ENCODE results near the gene SGCD. TPM values are rescaled to one million over a fixed set of nuclear protein-coding genes. Genes with fewer than 3 reads are reported as not detected.

Gene SGCD
- total and polyA plus RNA-seq, 2 of the 4 experiments (the other 2 are of a cell fraction) = 5.8 to 10.6 TPM

DNA sequence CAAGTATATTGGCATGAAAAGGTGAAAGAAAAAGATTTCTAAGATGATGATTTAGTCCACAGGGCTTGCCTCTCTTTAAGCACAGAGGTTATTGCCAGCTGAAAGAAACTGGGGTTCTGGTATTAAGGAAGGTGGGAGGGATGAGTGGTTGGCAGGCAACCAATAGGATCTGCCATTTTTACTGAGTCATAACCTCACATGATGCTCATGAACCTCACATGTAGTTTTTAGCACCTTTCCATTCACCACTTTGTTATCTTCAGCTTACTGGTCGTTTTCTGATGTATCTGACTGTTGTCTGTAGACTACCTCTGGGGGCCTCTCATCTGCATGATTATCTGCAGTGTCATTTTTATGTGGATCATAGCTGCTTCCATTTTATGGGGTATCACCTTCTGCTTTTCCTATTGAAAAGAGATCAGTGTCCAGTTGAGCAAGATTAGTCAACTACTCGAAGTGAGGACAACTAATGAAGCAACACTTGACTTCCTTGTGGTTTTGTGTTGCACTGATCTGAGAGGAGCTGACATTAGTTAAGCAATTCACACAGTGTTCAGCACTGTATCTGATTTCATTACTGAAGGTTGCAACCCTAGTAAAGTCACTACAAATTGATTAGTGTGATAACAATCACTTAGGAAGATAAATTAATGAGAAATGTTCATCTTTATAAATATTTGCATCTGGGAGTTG lies 186.3 kb downstream of the SGCD start:
- Histone ChIP-seq H2AFZ (replicated peaks; ENCODE audit: low read length, poor library complexity) (no peak overlapping the region), H3K4ac (ENCODE audit: low read depth, low read length) (peak overlapping the region; percentile 53; the same call in 1 of the 2 replicates), H3K36me3 (ENCODE audit: control insufficient read depth, insufficient read depth, low read length) (peaks cover 5% of the 10 kb centered on the region; the same call in 1 of the 2 replicates), H3K9me1 (ENCODE audit: insufficient read depth, low read length) (0 out of 2 replicates have a peak, but pooled peaks cover 7% of the 10 kb centered on the region), H3K14ac (replicated peaks; ENCODE audit: low read depth, low read length) (0 out of 2 replicates have a peak overlapping the region, but pooled peaks have one; percentile 39), H2AK9ac (replicated peaks; ENCODE audit: low read depth, low read length, poor library complexity) (no peak overlapping the region), H3K79me1 (ENCODE audit: low read depth in 1 of 2, low read length in 2 of 2) (no peaks in the 10 kb centered on the region), H2BK5ac (ENCODE audit: low read depth, low read length, poor library complexity, severe bottlenecking) (no peak overlapping the region), H3K23ac (ENCODE audit: low read depth, low read length) (no peak overlapping the region), H4K91ac (ENCODE audit: insufficient read depth, low read depth, low read length) (0 out of 2 replicates have a peak overlapping the region, but pooled peaks have one; percentile 2), H4K8ac (ENCODE audit: low read depth in 2 of 2, low read length in 2 of 2) (no peak overlapping the region), H3K4me1 (ENCODE audit: control insufficient read depth, insufficient read depth, low read length) (peaks cover 15% of the 10 kb centered on the region), H3K27me3 (ENCODE audit: control insufficient read depth, insufficient read depth, low read length) (no peaks in the 10 kb centered on the region), H3K27ac (ENCODE audit: insufficient read depth, low read length) (peak overlapping the region; percentile 45; the same call in 1 of the 2 replicates), H2BK120ac (ENCODE audit: low read depth, low read length) (no peak overlapping the region), H3K4me2 (ENCODE audit: low read depth, low read length) (no peak overlapping the region), H3K9me3 (ENCODE audit: control insufficient read depth, insufficient read depth, low read length) (no peaks in the 10 kb centered on the region), H3K4me3 (ENCODE audit: insufficient read depth, low read depth, low read length) (no peak overlapping the region), H2AK5ac (ENCODE audit: low read depth, low read length) (no peak overlapping the region), H4K5ac (ENCODE audit: low read depth, low read length) (peak overlapping the region; percentile 88), H3K56ac (ENCODE audit: extremely low read depth, insufficient read depth, low read length) (no peak overlapping the region), H4K20me1 (ENCODE audit: insufficient read depth, low read length) (no peaks in the 10 kb centered on the region), H2BK20ac (ENCODE audit: low read depth, low read length) (no peak overlapping the region; the same call in 1 of the 2 replicates), H3K18ac (ENCODE audit: low read depth, low read length) (peak overlapping the region; percentile 93), H3K9ac (ENCODE audit: low read depth, low read length) (no peak overlapping the region), H2BK15ac (ENCODE audit: low read depth, low read length) (no peak overlapping the region; the same call in 2 of the 3 replicates)
- no CpG with 5 or more reads among the region's 2 CpGs for WGBS, 2 experiments (ENCODE audit: extremely low coverage in 2 of 2, insufficient read length in 1 of 2)
- BruUV-seq (replicated peaks) = no TSS peak
- in situ Hi-C loops (cut with MboI; ENCODE audit: low sequenced_read_pairs) (no loop called here), dilution Hi-C loops (cut with HindIII; ENCODE audit: low sequenced_read_pairs, unreplicated experiment) (no loop called here), intact Hi-C loops (cut with micrococcal nuclease) (no loop called here)
- no peak for ATAC-seq (ENCODE audit: low read depth)
- CTCF ChIA-PET = no interaction called here
- POLR2A ChIA-PET (ENCODE audit: unreplicated experiment) = no interaction called here
- no peak for DNase-seq
- TF ChIP-seq, protein P1, sequence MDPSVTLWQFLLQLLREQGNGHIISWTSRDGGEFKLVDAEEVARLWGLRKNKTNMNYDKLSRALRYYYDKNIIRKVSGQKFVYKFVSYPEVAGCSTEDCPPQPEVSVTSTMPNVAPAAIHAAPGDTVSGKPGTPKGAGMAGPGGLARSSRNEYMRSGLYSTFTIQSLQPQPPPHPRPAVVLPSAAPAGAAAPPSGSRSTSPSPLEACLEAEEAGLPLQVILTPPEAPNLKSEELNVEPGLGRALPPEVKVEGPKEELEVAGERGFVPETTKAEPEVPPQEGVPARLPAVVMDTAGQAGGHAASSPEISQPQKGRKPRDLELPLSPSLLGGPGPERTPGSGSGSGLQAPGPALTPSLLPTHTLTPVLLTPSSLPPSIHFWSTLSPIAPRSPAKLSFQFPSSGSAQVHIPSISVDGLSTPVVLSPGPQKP (IDR thresholded peaks at IDR 0.05; ENCODE audit: borderline replicate concordance, low read depth, low read length) = no peak
- TF ChIP-seq, protein P2, sequence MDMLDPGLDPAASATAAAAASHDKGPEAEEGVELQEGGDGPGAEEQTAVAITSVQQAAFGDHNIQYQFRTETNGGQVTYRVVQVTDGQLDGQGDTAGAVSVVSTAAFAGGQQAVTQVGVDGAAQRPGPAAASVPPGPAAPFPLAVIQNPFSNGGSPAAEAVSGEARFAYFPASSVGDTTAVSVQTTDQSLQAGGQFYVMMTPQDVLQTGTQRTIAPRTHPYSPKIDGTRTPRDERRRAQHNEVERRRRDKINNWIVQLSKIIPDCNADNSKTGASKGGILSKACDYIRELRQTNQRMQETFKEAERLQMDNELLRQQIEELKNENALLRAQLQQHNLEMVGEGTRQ (IDR thresholded peaks at IDR 0.05; ENCODE audit: low read depth, low read length) = no peak
- TF ChIP-seq CHD1 (IDR thresholded peaks at IDR 0.05; ENCODE audit: low read depth, low read length) = no peak
- TF ChIP-seq MXI1 (IDR thresholded peaks at IDR 0.05; ENCODE audit: borderline replicate concordance, low read depth, low read length) = no peak
- TF ChIP-seq SMC3 (IDR thresholded peaks at IDR 0.05; ENCODE audit: low read depth, low read length) = no peak
- TF ChIP-seq NFE2L2 (IDR thresholded peaks at IDR 0.05; ENCODE audit: low read depth, low read length) = no peak
- no peak; the same call in 1 of the 2 replicates for TF ChIP-seq CEBPB (IDR thresholded peaks at IDR 0.05; ENCODE audit: low read depth, low read length)
- TF ChIP-seq FOS (IDR thresholded peaks at IDR 0.05; ENCODE audit: low read depth, low read length) = no peak
- TF ChIP-seq POLR2A (IDR thresholded peaks at IDR 0.05; ENCODE audit: low read depth, low read length) = no peak
- TF ChIP-seq, protein P3, sequence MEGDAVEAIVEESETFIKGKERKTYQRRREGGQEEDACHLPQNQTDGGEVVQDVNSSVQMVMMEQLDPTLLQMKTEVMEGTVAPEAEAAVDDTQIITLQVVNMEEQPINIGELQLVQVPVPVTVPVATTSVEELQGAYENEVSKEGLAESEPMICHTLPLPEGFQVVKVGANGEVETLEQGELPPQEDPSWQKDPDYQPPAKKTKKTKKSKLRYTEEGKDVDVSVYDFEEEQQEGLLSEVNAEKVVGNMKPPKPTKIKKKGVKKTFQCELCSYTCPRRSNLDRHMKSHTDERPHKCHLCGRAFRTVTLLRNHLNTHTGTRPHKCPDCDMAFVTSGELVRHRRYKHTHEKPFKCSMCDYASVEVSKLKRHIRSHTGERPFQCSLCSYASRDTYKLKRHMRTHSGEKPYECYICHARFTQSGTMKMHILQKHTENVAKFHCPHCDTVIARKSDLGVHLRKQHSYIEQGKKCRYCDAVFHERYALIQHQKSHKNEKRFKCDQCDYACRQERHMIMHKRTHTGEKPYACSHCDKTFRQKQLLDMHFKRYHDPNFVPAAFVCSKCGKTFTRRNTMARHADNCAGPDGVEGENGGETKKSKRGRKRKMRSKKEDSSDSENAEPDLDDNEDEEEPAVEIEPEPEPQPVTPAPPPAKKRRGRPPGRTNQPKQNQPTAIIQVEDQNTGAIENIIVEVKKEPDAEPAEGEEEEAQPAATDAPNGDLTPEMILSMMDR (conservative IDR thresholded peaks at IDR 0.05; ENCODE audit: low read depth, low read length) = no peak
- no peak for TF ChIP-seq BHLHE40 (IDR thresholded peaks at IDR 0.05; ENCODE audit: low read depth, low read length)
- no peak for TF ChIP-seq RAD21 (IDR thresholded peaks at IDR 0.05; ENCODE audit: low read length)
- TF ChIP-seq MAFK (IDR thresholded peaks at IDR 0.05; ENCODE audit: low read depth, low read length) = no peak
- no peak for TF ChIP-seq RCOR1 (IDR thresholded peaks at IDR 0.05; ENCODE audit: insufficient replicate concordance, low read length)
- no peak for TF ChIP-seq MAZ (IDR thresholded peaks at IDR 0.05; ENCODE audit: borderline replicate concordance, low read depth, low read length)

All from IMR-90 (cell line).